AG04449 (cell line): ENCODE results near the gene ERAP2.
"Not testable (repeated sequence)": the region's sequence is repeated elsewhere in the genome, so short reads cannot be mapped to it uniquely, and the experiment has no call there.

ENCODE experiments used
- CTCF ChIA-PET: fragments of 350-600 bp; formaldehyde crosslinking; extraction: SDS; loops from one replicate; lab custom pipeline; 2021; ENCODE audit warnings: antibody characterized with exemption; lab: Yijun Ruan, JAX
- POLR2A ChIA-PET: fragments of 400-600, 350-600 bp; formaldehyde crosslinking; extraction: SDS; loops from one replicate; lab custom pipeline; 2020; ENCODE audit warnings: antibody characterized with exemption, inconsistent platforms; lab: Yijun Ruan, JAX
- DNase-seq: peaks from one replicate; pipeline ENCODE4 v3.0.0-alpha.2; 2010; ENCODE audit warnings: low read depth, low spot score
- H3K4me3 ChIP-seq: 2 replicates; pipeline ENCODE4 v1.5.1; 2011; ENCODE audit warnings: low read depth, mild to moderate bottlenecking, control low read depth, low read length
- CTCF ChIP-seq: IDR thresholded peaks from one replicate; pipeline ENCODE4 v1.5.1; 2011; ENCODE audit warnings: mild to moderate bottlenecking, moderate library complexity, low read length, control low read depth, inconsistent platforms; ENCODE audit not compliant: insufficient read depth; ENCODE audit errors: missing control alignments

ERAP2 gene

GRCh38 chr5:96874631-96875030, 1.7 kb upstream of the ERAP2 start:
- ChIA-PET CTCF (interaction anchor here (0.8 to 1.5 kb wide), 4 partner anchors 65 to 288 kb away, joined by 3 to 6 read pairs (median 4); partner anchors contain the start of genes ERAP1 and LIX1), POLR2A (no interaction called here)
- TF ChIP-seq CTCF = no peak

GRCh38 chr5:96875791-96876291, 459 bp upstream of the ERAP2 start:
- no peak for TF ChIP-seq CTCF
- H3K4me3 ChIP-seq = peak overlapping the region; percentile 50
- ChIA-PET CTCF (interaction anchor here (1.0 to 1.4 kb wide), 3 partner anchors 12 to 658 kb away, joined by 3 read pairs; no protein-coding TSS in a partner anchor), POLR2A (no interaction called here)
- DNase-seq = no peak

More at GRCh38 chr5:96874631-96875030, 1.7 kb upstream of the ERAP2 start:
- no peak overlapping the region for H3K4me3 ChIP-seq
- no peak for DNase-seq

GRCh38 chr5:96876977-96877469, 723 bp downstream of the ERAP2 start:
- H3K4me3 ChIP-seq, DNase-seq: not testable (repeated sequence)
- CTCF ChIA-PET = interaction anchor here (0.6 to 3.7 kb wide), 7 partner anchors 8 to 657 kb away, joined by 3 to 33 read pairs (median 3); no protein-coding TSS in a partner anchor
- POLR2A ChIA-PET = interaction anchor here (0.5 kb wide), 1 partner anchor 314 kb away, joined by 3 read pairs; no protein-coding TSS in a partner anchor

GRCh38 chr5:96879665-96880064, 3.4 kb downstream of the ERAP2 start:
- DNase-seq = no peak
- ChIA-PET POLR2A (no interaction called here), CTCF (interaction anchor here (0.8 to 3.7 kb wide), 2 partner anchors 11 to 283 kb away, joined by 4 to 33 read pairs; no protein-coding TSS in a partner anchor)
- no peak overlapping the region for H3K4me3 ChIP-seq
- TF ChIP-seq CTCF = no peak

GRCh38 chr5:96880444-96881164, 4.3 kb downstream of the ERAP2 start:
- POLR2A ChIA-PET = no interaction called here
- peak; percentile 37 for DNase-seq
- CTCF ChIA-PET = interaction anchor here (1.1 to 3.7 kb wide), 2 partner anchors 12 kb away, joined by 4 to 33 read pairs; no protein-coding TSS in a partner anchor
- H3K4me3 ChIP-seq = no peak overlapping the region
- no peak for TF ChIP-seq CTCF

- H3K4me3 ChIP-seq = no peak overlapping the region
- DNase-seq = peak; percentile 26
- ChIA-PET POLR2A (no interaction called here), CTCF (interaction anchor here (1.1 kb wide), 1 partner anchor 13 kb away, joined by 4 read pairs; no protein-coding TSS in a partner anchor)
- TF ChIP-seq CTCF = no peak
Measured at GRCh38 chr5:96881511-96882115, 5.3 kb downstream of the ERAP2 start.
